IPS-15b (cell line): ENCODE measurements around the gene CFAP100.

Experiments used
- H3K27me3 ChIP-seq: one replicate; pipeline ENCODE4 v1.6.1; 2013; ENCODE audit warnings: low read length; ENCODE audit not compliant: control insufficient read depth, insufficient read depth
- H3K36me3 ChIP-seq: one replicate; pipeline ENCODE4 v1.6.1; 2013; ENCODE audit warnings: low read length; ENCODE audit not compliant: control insufficient read depth, insufficient read depth
- H3K4me1 ChIP-seq: one replicate; pipeline ENCODE4 v1.6.1; 2013; ENCODE audit warnings: mild to moderate bottlenecking, low read length; ENCODE audit not compliant: control insufficient read depth, insufficient read depth
- H3K4me3 ChIP-seq: one replicate; pipeline ENCODE4 v1.5.1; 2013; ENCODE audit warnings: low read depth, low read length
- H3K9ac ChIP-seq: one replicate; pipeline ENCODE4 v1.6.1; 2013; ENCODE audit warnings: low read depth, mild to moderate bottlenecking, low read length
- H3K9me3 ChIP-seq: one replicate; pipeline ENCODE4 v1.6.1; 2013; ENCODE audit warnings: mild to moderate bottlenecking, low read length; ENCODE audit not compliant: control insufficient read depth, insufficient read depth

The CFAP100 gene

GRCh38 chr3:126435456-126436315, 41.0 kb downstream of the CFAP100 start:
- Histone ChIP-seq H3K27me3 (no peaks in the 10 kb centered on the region), H3K9ac (no peak overlapping the region), H3K36me3 (peaks cover 13% of the 10 kb centered on the region), H3K9me3 (no peaks in the 10 kb centered on the region), H3K4me3 (no peak overlapping the region), H3K4me1 (no peaks in the 10 kb centered on the region)

GRCh38 chr3:126436826-126437717, 42.4 kb downstream of the CFAP100 start:
- H3K27me3 ChIP-seq: no peaks in the 10 kb centered on the region
- H3K9me3 ChIP-seq: no peaks in the 10 kb centered on the region
- no peaks in the 10 kb centered on the region for H3K4me1 ChIP-seq
- H3K4me3 ChIP-seq: no peak overlapping the region
- H3K9ac ChIP-seq: no peak overlapping the region
- H3K36me3 ChIP-seq: peaks cover 13% of the 10 kb centered on the region

- no peak overlapping the region for H3K9ac ChIP-seq
- no peaks in the 10 kb centered on the region for H3K27me3 ChIP-seq
- peaks cover 13% of the 10 kb centered on the region for H3K36me3 ChIP-seq
- H3K4me3 ChIP-seq: no peak overlapping the region
- H3K4me1 ChIP-seq: no peaks in the 10 kb centered on the region
- no peaks in the 10 kb centered on the region for H3K9me3 ChIP-seq
Observed at GRCh38 chr3:126438186-126438585, 43.5 kb downstream of the CFAP100 start.

DNA sequence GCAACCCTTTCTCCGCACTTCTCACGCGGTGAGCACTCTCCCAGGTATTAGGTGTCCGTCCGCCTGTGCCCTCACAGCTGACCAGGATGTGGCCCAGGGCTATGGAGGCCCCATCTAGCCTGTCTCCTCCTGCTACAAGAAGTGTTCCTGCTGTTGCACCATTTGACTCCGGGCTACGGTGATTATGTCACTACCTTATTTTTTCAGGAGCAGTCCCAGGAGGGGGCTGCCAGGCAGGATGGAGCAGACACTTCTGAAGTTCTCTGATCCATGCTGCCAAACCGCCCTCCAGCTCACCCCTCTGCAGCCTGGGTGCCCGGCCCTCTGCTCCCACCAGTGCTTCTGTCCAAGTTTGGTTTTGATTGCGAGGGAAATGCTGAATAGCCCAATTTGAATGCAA, 44.0 kb downstream of the CFAP100 start:
- H3K27me3 ChIP-seq: no peaks in the 10 kb centered on the region
- no peak overlapping the region for H3K9ac ChIP-seq
- H3K36me3 ChIP-seq: peaks cover 13% of the 10 kb centered on the region
- H3K4me1 ChIP-seq: no peaks in the 10 kb centered on the region
- no peak overlapping the region for H3K4me3 ChIP-seq
- no peaks in the 10 kb centered on the region for H3K9me3 ChIP-seq

GRCh38 chr3:126439346-126439967, 44.7 kb downstream of the CFAP100 start:
- Histone ChIP-seq H3K4me1 (no peaks in the 10 kb centered on the region), H3K27me3 (no peaks in the 10 kb centered on the region), H3K36me3 (peaks cover 13% of the 10 kb centered on the region), H3K4me3 (no peak overlapping the region), H3K9ac (no peak overlapping the region), H3K9me3 (no peaks in the 10 kb centered on the region)

DNA sequence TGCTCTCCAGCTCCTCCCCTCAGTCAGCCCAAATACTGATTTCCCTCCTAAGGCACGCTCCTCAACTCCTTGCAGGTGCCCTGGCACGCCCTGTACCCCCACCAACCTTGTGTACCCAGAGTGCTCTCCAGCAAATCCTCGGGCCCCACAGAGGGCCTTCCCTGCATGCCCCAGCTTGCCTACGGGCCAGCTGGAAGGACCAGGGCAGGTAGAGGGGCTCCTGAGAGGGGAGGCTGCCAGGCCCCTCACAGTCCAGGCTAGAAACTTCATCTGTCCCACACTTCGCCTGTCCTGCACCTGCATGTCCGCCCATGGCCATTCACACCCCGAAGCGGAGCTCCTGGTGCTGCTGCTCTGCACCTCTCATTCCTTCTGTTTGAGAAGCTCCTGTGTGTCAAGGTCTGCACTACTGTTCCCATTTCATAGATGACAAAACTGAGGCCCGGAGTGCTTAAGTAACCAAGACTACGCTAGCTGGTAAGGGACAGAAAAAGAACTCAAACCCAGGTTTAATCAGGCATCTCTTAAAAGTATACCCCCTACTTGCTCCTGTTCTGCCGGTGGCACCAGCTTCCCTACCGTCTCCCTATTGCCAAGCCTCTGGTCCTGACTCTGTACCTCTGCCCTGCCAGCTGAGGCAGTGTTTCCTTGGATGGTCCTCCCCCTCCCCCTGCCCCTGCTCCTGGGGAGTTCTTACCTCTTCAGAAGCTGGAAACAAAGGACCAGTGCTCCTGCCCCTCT, 45.4 kb downstream of the CFAP100 start:
- H3K36me3 ChIP-seq: peaks cover 13% of the 10 kb centered on the region
- no peaks in the 10 kb centered on the region for H3K27me3 ChIP-seq
- H3K4me3 ChIP-seq: no peak overlapping the region
- H3K9me3 ChIP-seq: no peaks in the 10 kb centered on the region
- no peaks in the 10 kb centered on the region for H3K4me1 ChIP-seq
- no peak overlapping the region for H3K9ac ChIP-seq

DNA sequence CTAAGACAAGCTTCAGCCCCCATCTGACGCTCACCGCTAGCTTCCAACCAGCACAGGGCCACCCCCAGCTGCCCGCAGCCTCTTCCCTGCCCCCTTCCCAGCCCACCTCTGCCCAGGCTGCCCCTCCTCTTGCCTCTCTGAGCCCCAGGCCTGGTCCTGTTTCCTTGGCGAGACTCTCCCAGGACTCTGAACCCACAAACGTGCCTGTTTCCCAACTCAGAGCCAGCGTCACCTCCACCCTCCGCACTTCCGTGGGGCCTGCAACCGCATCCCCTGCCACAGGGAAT, 45.9 kb downstream of the CFAP100 start:
- Histone ChIP-seq H3K9me3 (no peaks in the 10 kb centered on the region), H3K9ac (no peak overlapping the region), H3K27me3 (no peaks in the 10 kb centered on the region), H3K36me3 (peaks cover 13% of the 10 kb centered on the region), H3K4me1 (no peaks in the 10 kb centered on the region), H3K4me3 (no peak overlapping the region)

- no peaks in the 10 kb centered on the region for H3K9me3 ChIP-seq
- H3K9ac ChIP-seq: no peak overlapping the region
- no peak overlapping the region for H3K4me3 ChIP-seq
- no peaks in the 10 kb centered on the region for H3K4me1 ChIP-seq
- no peaks in the 10 kb centered on the region for H3K27me3 ChIP-seq
- peaks cover 8% of the 10 kb centered on the region for H3K36me3 ChIP-seq
Observed at GRCh38 chr3:126441256-126441880, 46.7 kb downstream of the CFAP100 start.

DNA sequence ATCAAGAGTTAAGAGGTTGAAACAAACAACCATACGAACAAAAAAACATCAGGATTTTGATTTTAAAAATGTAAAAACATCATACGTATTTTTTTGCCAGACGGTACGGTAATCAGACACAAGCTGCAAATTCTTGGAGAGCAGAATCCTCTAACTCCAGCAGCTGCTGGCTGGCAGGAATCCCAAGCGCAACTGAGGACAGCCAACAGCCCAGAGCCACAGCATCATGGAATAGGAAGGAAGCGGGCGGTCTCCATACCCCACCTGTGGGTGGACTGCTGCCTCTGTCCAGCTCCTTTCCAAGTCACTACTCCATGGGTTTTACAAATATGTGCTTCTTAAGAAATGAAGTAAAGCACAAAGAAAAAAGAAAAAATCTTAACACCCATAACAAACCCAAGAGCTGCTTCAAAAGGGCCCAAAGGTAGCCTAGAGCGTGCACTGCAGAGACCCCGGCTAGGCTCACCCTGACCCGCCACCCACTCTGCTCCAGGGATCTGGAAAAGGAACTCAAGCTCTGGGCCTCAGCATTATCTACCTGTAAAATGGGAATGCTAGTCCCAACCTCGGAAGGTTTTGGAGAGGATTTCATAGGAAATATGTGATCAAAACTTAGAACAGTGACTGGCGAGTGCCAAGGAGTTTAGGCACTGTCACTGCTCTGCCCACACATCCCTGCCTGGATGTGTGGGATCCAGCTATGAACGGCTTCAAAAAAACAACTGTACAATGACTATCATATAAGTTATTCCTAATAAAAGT, 47.6 kb downstream of the CFAP100 start:
- no peaks in the 10 kb centered on the region for H3K36me3 ChIP-seq
- H3K4me1 ChIP-seq: no peaks in the 10 kb centered on the region
- H3K4me3 ChIP-seq: no peak overlapping the region

GRCh38 chr3:126442856-126443242, 48.1 kb downstream of the CFAP100 start:
- H3K4me1 ChIP-seq: no peaks in the 10 kb centered on the region
- no peaks in the 10 kb centered on the region for H3K9me3 ChIP-seq
- H3K27me3 ChIP-seq: no peaks in the 10 kb centered on the region
- H3K36me3 ChIP-seq: no peaks in the 10 kb centered on the region
- no peak overlapping the region for H3K9ac ChIP-seq
- H3K4me3 ChIP-seq: no peak overlapping the region

More for the DNA sequence above, 47.6 kb downstream of the CFAP100 start:
- no peaks in the 10 kb centered on the region for H3K27me3 ChIP-seq
- H3K9ac ChIP-seq: no peak overlapping the region
- no peaks in the 10 kb centered on the region for H3K9me3 ChIP-seq
